Osteoblast (primary cell): ENCODE results near the gene GGTLC3. TPM values are rescaled to one million over a fixed set of nuclear protein-coding genes. Genes with fewer than 3 reads are reported as not detected.
"Not testable (repeated sequence)": the region's sequence is repeated elsewhere in the genome, so short reads cannot be mapped to it uniquely, and the experiment has no call there.

Experiments used
- DNase-seq: peaks from one replicate; pipeline ENCODE4 v3.0.0; 2011; ENCODE audit warnings: low spot score, mixed read lengths; ENCODE audit not compliant: insufficient read length; ENCODE audit errors: missing footprints
- H2AFZ ChIP-seq: 2 replicates; pipeline ENCODE4 v1.6.0; 2011; ENCODE audit warnings: mild to moderate bottlenecking, low read length
- H3K27ac ChIP-seq: 2 replicates; pipeline ENCODE4 v1.5.1; 2011; ENCODE audit warnings: mild to moderate bottlenecking, low read depth, low read length, moderate library complexity
- H3K27me3 ChIP-seq: 2 replicates; pipeline ENCODE4 v1.6.0; 2012; ENCODE audit warnings: mild to moderate bottlenecking, control low read depth, inconsistent platforms, low read length, moderate library complexity; ENCODE audit not compliant: insufficient read depth
- H3K36me3 ChIP-seq: 2 replicates; pipeline ENCODE4 v1.5.1; 2011; ENCODE audit warnings: mild to moderate bottlenecking, low read length, control low read depth, moderate library complexity; ENCODE audit not compliant: insufficient read depth
- H3K4me1 ChIP-seq: 2 replicates; pipeline ENCODE4 v1.5.1; 2011; ENCODE audit warnings: mild to moderate bottlenecking, low read length, control low read depth, moderate library complexity; ENCODE audit not compliant: insufficient read depth
- H3K4me2 ChIP-seq: 2 replicates; pipeline ENCODE4 v1.6.0; 2011; ENCODE audit warnings: mild to moderate bottlenecking, low read length; ENCODE audit not compliant: insufficient read depth
- H3K4me3 ChIP-seq: fragments of 200-600 bp; sonication (generic); 3 replicates; pipeline ENCODE4 v1.5.1; 2012; ENCODE audit warnings: mild to moderate bottlenecking, low read length, inconsistent platforms; ENCODE audit not compliant: insufficient read depth
- H3K79me2 ChIP-seq: 2 replicates; pipeline ENCODE4 v1.6.0; 2012; ENCODE audit warnings: mild to moderate bottlenecking, low read length, control low read depth, inconsistent platforms; ENCODE audit not compliant: insufficient read depth
- H3K9me3 ChIP-seq: 2 replicates; pipeline ENCODE4 v1.5.1; 2011; ENCODE audit warnings: low read depth, low read length, control low read depth
- H4K20me1 ChIP-seq: 2 replicates; pipeline ENCODE4 v1.6.0; 2012; ENCODE audit warnings: mild to moderate bottlenecking, low read length, control low read depth; ENCODE audit not compliant: insufficient read depth
- total RNA-seq: library from RNA; depleted of rRNA; stranded (reverse); fragments of >200 nt; gene quantifications from 2 replicates; pipeline ENCODE4 v1.2.3, GENCODE V29; 2012

GGTLC3 gene
- not detected in 2 replicates for total RNA-seq

GRCh38 chr22:18518061-18518460 lies at the start of gene GGTLC3:
Gene GGTLC3 (minus strand): TSS chr22:18518161. CDS start chr22:18517897, 264 bp downstream.
- H3K36me3 ChIP-seq, H3K4me3 ChIP-seq, H3K27me3 ChIP-seq, DNase-seq, H3K27ac ChIP-seq, H3K4me2 ChIP-seq, H4K20me1 ChIP-seq, H3K79me2 ChIP-seq, H3K4me1 ChIP-seq, H3K9me3 ChIP-seq, H2AFZ ChIP-seq: not testable (repeated sequence)

- not testable (repeated sequence) for H3K27me3 ChIP-seq, DNase-seq, H3K27ac ChIP-seq
Measured at GRCh38 chr22:18560099-18560974, 42.4 kb upstream of the GGTLC3 start.

GRCh38 chr22:18558939-18559338 lies 41.0 kb upstream of the GGTLC3 start:
- not testable (repeated sequence) for H3K4me3 ChIP-seq, H3K4me2 ChIP-seq, H3K36me3 ChIP-seq, H3K27ac ChIP-seq, H3K79me2 ChIP-seq, H3K4me1 ChIP-seq, H3K27me3 ChIP-seq, H4K20me1 ChIP-seq, DNase-seq, H3K9me3 ChIP-seq, H2AFZ ChIP-seq

More at GRCh38 chr22:18560099-18560974, 42.4 kb upstream of the GGTLC3 start:
- not testable (repeated sequence) for H3K9me3 ChIP-seq, H3K36me3 ChIP-seq, H3K4me2 ChIP-seq, H4K20me1 ChIP-seq, H3K79me2 ChIP-seq, H2AFZ ChIP-seq, H3K4me3 ChIP-seq, H3K4me1 ChIP-seq

GRCh38 chr22:18558516-18558915 lies 40.6 kb upstream of the GGTLC3 start:
- not testable (repeated sequence) for H3K9me3 ChIP-seq, H2AFZ ChIP-seq, H4K20me1 ChIP-seq, H3K4me1 ChIP-seq, H3K27ac ChIP-seq, DNase-seq, H3K27me3 ChIP-seq, H3K4me3 ChIP-seq, H3K79me2 ChIP-seq, H3K36me3 ChIP-seq, H3K4me2 ChIP-seq

GRCh38 chr22:18554280-18555256 lies 36.6 kb upstream of the GGTLC3 start:
- H3K27me3 ChIP-seq, H3K4me1 ChIP-seq, DNase-seq, H2AFZ ChIP-seq, H4K20me1 ChIP-seq, H3K4me2 ChIP-seq, H3K27ac ChIP-seq, H3K36me3 ChIP-seq, H3K9me3 ChIP-seq, H3K79me2 ChIP-seq, H3K4me3 ChIP-seq: not testable (repeated sequence)

GRCh38 chr22:18552839-18553597 lies 35.1 kb upstream of the GGTLC3 start:
- not testable (repeated sequence) for H2AFZ ChIP-seq, H3K27me3 ChIP-seq, H3K27ac ChIP-seq, H3K4me2 ChIP-seq, H3K36me3 ChIP-seq, DNase-seq, H4K20me1 ChIP-seq, H3K4me3 ChIP-seq, H3K79me2 ChIP-seq, H3K4me1 ChIP-seq, H3K9me3 ChIP-seq

GRCh38 chr22:18551046-18551445 lies 33.1 kb upstream of the GGTLC3 start:
- H2AFZ ChIP-seq, H3K9me3 ChIP-seq, H3K27me3 ChIP-seq, H3K4me2 ChIP-seq, H4K20me1 ChIP-seq, H3K4me3 ChIP-seq, H3K4me1 ChIP-seq, DNase-seq, H3K27ac ChIP-seq, H3K36me3 ChIP-seq, H3K79me2 ChIP-seq: not testable (repeated sequence)

GRCh38 chr22:18549458-18550179 lies 31.7 kb upstream of the GGTLC3 start:
- H2AFZ ChIP-seq, H4K20me1 ChIP-seq, H3K27ac ChIP-seq, DNase-seq, H3K79me2 ChIP-seq, H3K36me3 ChIP-seq, H3K4me3 ChIP-seq, H3K9me3 ChIP-seq, H3K27me3 ChIP-seq, H3K4me2 ChIP-seq, H3K4me1 ChIP-seq: not testable (repeated sequence)
